T-cell (primary cell): ENCODE results near the gene MYEOV. TPM values are rescaled to one million over a fixed set of nuclear protein-coding genes. Genes with fewer than 3 reads are reported as not detected.

Source experiments
- ATAC-seq, 4 experiments: fragments of 200-7000 bp in 3 of 4; fragments of 150-1000 bp in 1 of 4; cut with Tn5 transposase; replicated peaks in 1 of 4; 1 replicate in 3 of 4; 2 replicates in 1 of 4; pipeline ENCODE4 v1.10.0; 2021; ENCODE audit warnings: moderate library complexity in 3 of 4, mild to moderate bottlenecking in 2 of 4, moderate number of reproducible peaks in 1 of 4
- CTCF ChIA-PET, 2 donors: fragments of 300-600 bp; sonication (Branson Sonifier 250); formaldehyde crosslinking; loops; one replicate each; lab custom pipeline; 2022; ENCODE audit warnings: antibody characterized with exemption in 2 of 2; lab: Charles Lee
- POLR2A ChIA-PET, 2 donors: fragments of 300-600 bp; sonication (Branson Sonifier 250); formaldehyde crosslinking; loops; one replicate each; lab custom pipeline; 2022; ENCODE audit warnings: antibody characterized with exemption in 2 of 2; lab: Charles Lee
- DNase-seq, 35 experiments: peaks; one replicate each; pipeline versions ENCODE4 v3.0.0 to v3.0.0-alpha.2; 2013 to 2023
- H3K27ac ChIP-seq: one replicate; pipeline ENCODE4 v1.5.1; 2013; ENCODE audit warnings: low read length
- H3K27me3 ChIP-seq, 2 experiments: replicated peaks in 1 of 2; 1 replicate in 1 of 2; 2 replicates in 1 of 2; pipeline versions ENCODE4 v1.6.1 to v1.7.0; 2013; ENCODE audit warnings: low read length in 1 of 2, mixed read lengths in 1 of 2; ENCODE audit not compliant: control insufficient read depth in 2 of 2, insufficient read depth in 2 of 2; ENCODE audit errors: extremely low read depth in 1 of 2
- H3K36me3 ChIP-seq, 2 donors: 1 replicate in 1 of 2; 2 replicates in 1 of 2; pipeline versions ENCODE4 v1.6.1 to v1.7.0; 2013; ENCODE audit warnings: low read length in 1 of 2; ENCODE audit not compliant: control insufficient read depth in 2 of 2, insufficient read depth in 1 of 2; ENCODE audit errors: extremely low read depth in 1 of 2
- H3K4me1 ChIP-seq, 2 experiments: 1 replicate in 1 of 2; 2 replicates in 1 of 2; pipeline versions ENCODE4 v1.6.1 to v1.7.0; 2013; ENCODE audit warnings: low read length in 2 of 2, mixed read lengths in 1 of 2; ENCODE audit not compliant: insufficient read depth in 2 of 2, control insufficient read depth in 1 of 2; ENCODE audit errors: extremely low read depth in 1 of 2
- H3K4me3 ChIP-seq, 2 donors: 1 replicate in 1 of 2; 2 replicates in 1 of 2; pipeline versions ENCODE4 v1.5.1 to v1.7.0; 2013; ENCODE audit warnings: mild to moderate bottlenecking in 2 of 2, low read length in 1 of 2, moderate library complexity in 1 of 2; ENCODE audit not compliant: control insufficient read depth in 1 of 2; ENCODE audit errors: extremely low read depth in 1 of 2
- H3K9me3 ChIP-seq: 2 replicates; pipeline ENCODE4 v1.7.0; 2013
- H3K27ac Mint-ChIP-seq, 2 donors: one replicate each; pipeline ENCODE4 v1.8.0; 2020 to 2021; ENCODE audit warnings: mild to moderate bottlenecking in 2 of 2, mixed read lengths in 2 of 2
- H3K27me3 Mint-ChIP-seq, 2 donors: one replicate each; pipeline ENCODE4 v1.8.0; 2021 to 2022; ENCODE audit warnings: mixed read lengths in 2 of 2
- H3K36me3 Mint-ChIP-seq: one replicate; pipeline ENCODE4 v1.8.0; 2021; ENCODE audit warnings: mixed read lengths
- H3K4me1 Mint-ChIP-seq, 3 donors: one replicate each; pipeline ENCODE4 v1.8.0; 2020 to 2022; ENCODE audit warnings: mixed read lengths in 3 of 3, mild to moderate bottlenecking in 1 of 3
- H3K4me3 Mint-ChIP-seq, 3 donors: one replicate each; pipeline ENCODE4 v1.8.0; 2020 to 2022; ENCODE audit warnings: mild to moderate bottlenecking in 3 of 3, mixed read lengths in 3 of 3, moderate library complexity in 3 of 3
- H3K9me3 Mint-ChIP-seq, 3 donors: one replicate each; pipeline ENCODE4 v1.8.0; 2020 to 2022; ENCODE audit warnings: mixed read lengths in 3 of 3
- WGBS: methylation state at CpG from one replicate; pipeline ENCODE4 v1.1.5; 2013; ENCODE audit warnings: missing lambda C conversion rate; ENCODE audit not compliant: insufficient coverage; 5-methylcytosine and 5-hydroxymethylcytosine counted together
- total RNA-seq, 35 experiments: library from RNA in 6 of 35; stranded (reverse) in 6 of 35; fragments of 120-200 nt in 1 of 35; gene quantifications; one replicate each; pipeline versions ENCODE4 v1.2.1 to v1.2.4 and lab custom pipeline; 2013 to 2026

Gene MYEOV
- total RNA-seq, 5 donors from 2014 or later (not counting 1 experiment from before 2014, with no cell fraction given): 0.22 to 0.98 (median 0.50) TPM; not detected in 2

GRCh38 chr11:69317401-69318092 lies 23.6 kb downstream of the MYEOV start:
- Histone ChIP-seq H3K27me3 (peaks cover 0 to 17% of the 10 kb centered on the region in 2 experiments), H3K27ac (no peak overlapping the region), H3K9me3 (no peaks in the 10 kb centered on the region), H3K4me1 (peaks cover 4 to 9% of the 10 kb centered on the region in 2 experiments), H3K4me3 (no peak overlapping the region), H3K36me3 (no peaks in the 10 kb centered on the region)
- Mint-ChIP-seq H3K9me3 (peaks cover 0 to 7% (median 0%) of the 10 kb centered on the region in 3 donors), H3K4me1 (peaks cover 1 to 9% (median 8%) of the 10 kb centered on the region in 3 donors), H3K27me3 (no peaks in the 10 kb centered on the region), H3K27ac (no peak overlapping the region), H3K36me3 (no peaks in the 10 kb centered on the region), H3K4me3 (no peak overlapping the region)
- 67% methylated on average over 1 of the region's 2 CpGs for WGBS
- no peak for ATAC-seq
- ChIA-PET POLR2A (no interaction called here), CTCF (no interaction called here)
- DNase-seq: no peak

GRCh38 chr11:69318093-69318420 lies 24.1 kb downstream of the MYEOV start:
- Histone ChIP-seq H3K27me3 (peaks cover 0 to 17% of the 10 kb centered on the region in 2 experiments), H3K4me3 (no peak overlapping the region), H3K9me3 (no peaks in the 10 kb centered on the region), H3K4me1 (peaks cover 0 to 4% of the 10 kb centered on the region in 2 experiments), H3K36me3 (no peaks in the 10 kb centered on the region), H3K27ac (no peak overlapping the region)
- no peaks in the 10 kb centered on the region for H3K36me3 Mint-ChIP-seq
- peaks cover 0 to 7% (median 0%) of the 10 kb centered on the region in 3 donors for H3K9me3 Mint-ChIP-seq
- peaks cover 0 to 5% (median 5%) of the 10 kb centered on the region in 3 donors for H3K4me1 Mint-ChIP-seq
- H3K4me3 Mint-ChIP-seq: no peak overlapping the region
- DNase-seq (no peak), ATAC-seq (no peak)
- no peak overlapping the region for H3K27ac Mint-ChIP-seq
- CTCF ChIA-PET: no interaction called here
- H3K27me3 Mint-ChIP-seq: no peaks in the 10 kb centered on the region
- POLR2A ChIA-PET: no interaction called here
- no CpG with 5 or more reads among the region's 1 CpG for WGBS

- Histone ChIP-seq H3K27me3 (peaks cover 0 to 17% of the 10 kb centered on the region in 2 experiments), H3K9me3 (no peaks in the 10 kb centered on the region), H3K4me1 (no peaks in the 10 kb centered on the region), H3K27ac (no peak overlapping the region), H3K36me3 (no peaks in the 10 kb centered on the region), H3K4me3 (no peak overlapping the region)
- Mint-ChIP-seq H3K9me3 (peaks cover 0 to 7% (median 0%) of the 10 kb centered on the region in 3 donors), H3K36me3 (no peaks in the 10 kb centered on the region), H3K4me3 (no peak overlapping the region), H3K4me1 (peaks cover 0 to 5% (median 5%) of the 10 kb centered on the region in 3 donors), H3K27ac (no peak overlapping the region), H3K27me3 (no peaks in the 10 kb centered on the region)
- DNase-seq: no peak
- ATAC-seq: no peak
- 89% methylated on average over 13 of the region's 13 CpGs for WGBS
- ChIA-PET POLR2A (no interaction called here), CTCF (no interaction called here)
Measured at GRCh38 chr11:69319255-69320106, 25.5 kb downstream of the MYEOV start.

- H3K4me3 ChIP-seq: no peak overlapping the region
- no peaks in the 10 kb centered on the region for H3K9me3 ChIP-seq
- Mint-ChIP-seq H3K4me3 (no peak overlapping the region), H3K4me1 (peaks cover 0 to 5% (median 5%) of the 10 kb centered on the region in 3 donors), H3K36me3 (no peaks in the 10 kb centered on the region), H3K27ac (no peak overlapping the region), H3K27me3 (no peaks in the 10 kb centered on the region), H3K9me3 (peaks cover 0 to 7% (median 0%) of the 10 kb centered on the region in 3 donors)
- H3K36me3 ChIP-seq: no peaks in the 10 kb centered on the region
- WGBS: 91% methylated on average over 5 of the region's 7 CpGs
- ChIA-PET POLR2A (no interaction called here), CTCF (no interaction called here)
- H3K4me1 ChIP-seq: no peaks in the 10 kb centered on the region
- DNase-seq (no peak), ATAC-seq (no peak)
- H3K27me3 ChIP-seq: peaks cover 0 to 17% of the 10 kb centered on the region in 2 experiments
- no peak overlapping the region for H3K27ac ChIP-seq
Measured at GRCh38 chr11:69320326-69320725, 26.4 kb downstream of the MYEOV start.

GRCh38 chr11:69320756-69321741 lies 27.1 kb downstream of the MYEOV start:
- Mint-ChIP-seq H3K27ac (no peak overlapping the region), H3K36me3 (no peaks in the 10 kb centered on the region), H3K9me3 (peaks cover 0 to 7% (median 0%) of the 10 kb centered on the region in 3 donors), H3K4me3 (no peak overlapping the region), H3K27me3 (no peaks in the 10 kb centered on the region), H3K4me1 (peaks cover 0 to 5% (median 5%) of the 10 kb centered on the region in 3 donors)
- ATAC-seq: no peak
- ChIA-PET CTCF (no interaction called here), POLR2A (no interaction called here)
- WGBS: 81% methylated on average over 6 of the region's 10 CpGs
- Histone ChIP-seq H3K4me1 (no peaks in the 10 kb centered on the region), H3K27ac (no peak overlapping the region), H3K9me3 (no peaks in the 10 kb centered on the region), H3K36me3 (no peaks in the 10 kb centered on the region), H3K4me3 (no peak overlapping the region), H3K27me3 (peaks cover 0 to 17% of the 10 kb centered on the region in 2 experiments)
- no peak for DNase-seq

- Mint-ChIP-seq H3K9me3 (peaks cover 0 to 7% (median 0%) of the 10 kb centered on the region in 3 donors), H3K27me3 (no peaks in the 10 kb centered on the region), H3K27ac (no peak overlapping the region), H3K4me3 (no peak overlapping the region), H3K36me3 (no peaks in the 10 kb centered on the region), H3K4me1 (peaks cover 0 to 5% (median 5%) of the 10 kb centered on the region in 3 donors)
- 83% methylated on average over 5 of the region's 5 CpGs for WGBS
- Histone ChIP-seq H3K4me1 (no peaks in the 10 kb centered on the region), H3K9me3 (no peaks in the 10 kb centered on the region), H3K27me3 (peaks cover 0 to 17% of the 10 kb centered on the region in 2 experiments), H3K27ac (no peak overlapping the region), H3K4me3 (no peak overlapping the region), H3K36me3 (no peaks in the 10 kb centered on the region)
- no peak for ATAC-seq
- DNase-seq: no peak
- ChIA-PET CTCF (no interaction called here), POLR2A (no interaction called here)
Measured at GRCh38 chr11:69321877-69322361, 28.0 kb downstream of the MYEOV start.
